H9 (cell line): ENCODE results near the gene RITA1. TPM values are rescaled to one million over a fixed set of nuclear protein-coding genes. Genes with fewer than 3 reads are reported as not detected.

Experiments used
- DNase-seq: peaks from one replicate; pipeline ENCODE4 v3.0.0-alpha.2; 2017
- H2AFZ ChIP-seq: one replicate; pipeline ENCODE4 v1.6.1; 2013; ENCODE audit warnings: mild to moderate bottlenecking, low read length, control low read depth, moderate library complexity
- H2AK5ac ChIP-seq: 2 replicates; pipeline ENCODE4 v1.6.1; 2013; ENCODE audit warnings: low read length, control low read depth, mixed read lengths; ENCODE audit not compliant: insufficient read length
- H2BK120ac ChIP-seq: one replicate; pipeline ENCODE4 v1.6.1; 2013; ENCODE audit warnings: low read depth, mild to moderate bottlenecking, low read length, control low read depth, inconsistent platforms; ENCODE audit not compliant: poor library complexity, severe bottlenecking
- H2BK12ac ChIP-seq: 2 replicates; pipeline ENCODE4 v1.6.1; 2013; ENCODE audit warnings: low read length, control low read depth, mixed read lengths, low read depth; ENCODE audit not compliant: insufficient read length
- H2BK15ac ChIP-seq: 2 replicates; pipeline ENCODE4 v1.6.1; 2013; ENCODE audit warnings: low read depth, low read length, control low read depth
- H2BK20ac ChIP-seq: one replicate; pipeline ENCODE4 v1.6.1; 2013; ENCODE audit warnings: low read depth, mild to moderate bottlenecking, low read length, control low read depth, inconsistent platforms; ENCODE audit not compliant: poor library complexity, severe bottlenecking
- H2BK5ac ChIP-seq: 2 replicates; pipeline ENCODE4 v1.6.1; 2013; ENCODE audit warnings: low read length, control low read depth, mixed read lengths; ENCODE audit not compliant: insufficient read length
- H3K14ac ChIP-seq: 2 replicates; pipeline ENCODE4 v1.6.1; 2013; ENCODE audit warnings: low read length, control low read depth; ENCODE audit not compliant: insufficient read depth
- H3K18ac ChIP-seq: 2 replicates; pipeline ENCODE4 v1.6.1; 2013; ENCODE audit warnings: low read depth, mild to moderate bottlenecking, mixed read lengths, low read length, control low read depth; ENCODE audit not compliant: insufficient read length
- H3K23ac ChIP-seq: 2 replicates; pipeline ENCODE4 v1.6.1; 2013; ENCODE audit warnings: low read length, control low read depth, mixed read lengths, low read depth; ENCODE audit not compliant: insufficient read length
- H3K23me2 ChIP-seq: 2 replicates; pipeline ENCODE4 v1.6.1; 2013; ENCODE audit warnings: low read depth, mild to moderate bottlenecking, mixed read lengths, low read length, control low read depth; ENCODE audit not compliant: insufficient read length, poor library complexity, severe bottlenecking
- H3K27ac ChIP-seq: 2 replicates; pipeline ENCODE4 v1.5.1; 2013; ENCODE audit warnings: low read length, control low read depth, mixed read lengths, low read depth; ENCODE audit not compliant: insufficient read length
- H3K27me3 ChIP-seq: 2 replicates; pipeline ENCODE4 v1.6.1; 2013; ENCODE audit warnings: low read length, control low read depth, inconsistent platforms; ENCODE audit not compliant: insufficient read depth
- H3K4ac ChIP-seq: 2 replicates; pipeline ENCODE4 v1.6.1; 2013; ENCODE audit warnings: low read depth, mild to moderate bottlenecking, control low read depth, inconsistent platforms, low read length, moderate library complexity
- H3K4me1 ChIP-seq: 2 replicates; pipeline ENCODE4 v1.6.1; 2013; ENCODE audit warnings: low read length, control low read depth, inconsistent platforms; ENCODE audit not compliant: insufficient read depth
- H3K4me2 ChIP-seq: 2 replicates; pipeline ENCODE4 v1.6.1; 2013; ENCODE audit warnings: low read length, control low read depth, mixed read lengths; ENCODE audit not compliant: insufficient read length, insufficient read depth
- H3K56ac ChIP-seq: 2 replicates; pipeline ENCODE4 v1.6.1; 2013; ENCODE audit warnings: low read depth, mild to moderate bottlenecking, mixed read lengths, low read length, control low read depth; ENCODE audit not compliant: insufficient read length
- H3K79me1 ChIP-seq: 2 replicates; pipeline ENCODE4 v1.6.1; 2013; ENCODE audit warnings: low read depth, mild to moderate bottlenecking, moderate library complexity, low read length, control low read depth, inconsistent platforms; ENCODE audit not compliant: insufficient read depth, poor library complexity, severe bottlenecking
- H3K79me2 ChIP-seq: 2 replicates; pipeline ENCODE4 v1.6.1; 2013; ENCODE audit warnings: low read length, control low read depth, inconsistent platforms; ENCODE audit not compliant: insufficient read depth
- H3K9ac ChIP-seq: 2 replicates; pipeline ENCODE4 v1.6.1; 2013; ENCODE audit warnings: low read length, control low read depth, mixed read lengths; ENCODE audit not compliant: insufficient read length; ENCODE audit errors: extremely low read depth
- H3K9me3 ChIP-seq: one replicate; pipeline ENCODE4 v1.6.1; 2013; ENCODE audit warnings: low read depth, low read length, inconsistent platforms; ENCODE audit not compliant: control insufficient read depth
- H3T11ph ChIP-seq: one replicate; pipeline ENCODE4 v1.6.1; 2013; ENCODE audit warnings: mild to moderate bottlenecking, low read length, control low read depth, inconsistent platforms
- H4K20me1 ChIP-seq: one replicate; pipeline ENCODE4 v1.6.1; 2013; ENCODE audit not compliant: control insufficient read depth, insufficient read length, insufficient read depth
- H4K5ac ChIP-seq: 2 replicates; pipeline ENCODE4 v1.6.1; 2013; ENCODE audit warnings: low read depth, mild to moderate bottlenecking, mixed read lengths, low read length, control low read depth; ENCODE audit not compliant: insufficient read length
- H4K8ac ChIP-seq: replicated peaks from 2 replicates; pipeline ENCODE4 v1.6.1; 2013; ENCODE audit warnings: low read length, control low read depth, mixed read lengths, low read depth; ENCODE audit not compliant: insufficient read length
- H4K91ac ChIP-seq: 2 replicates; pipeline ENCODE4 v1.6.1; 2013; ENCODE audit warnings: low read depth, mild to moderate bottlenecking, moderate library complexity, mixed read lengths, low read length, control low read depth; ENCODE audit not compliant: insufficient read length
- H3K27ac Mint-ChIP-seq, 3 experiments: 2 replicates in 2 of 3; 3 replicates in 1 of 3; pipeline ENCODE4 v1.8.0; 2020 to 2021; ENCODE audit warnings: mixed read lengths in 3 of 3, mild to moderate bottlenecking in 1 of 3, moderate library complexity in 1 of 3
- H3K27me3 Mint-ChIP-seq: 2 replicates; pipeline ENCODE4 v1.8.0; 2021; ENCODE audit warnings: low read depth, mild to moderate bottlenecking, moderate library complexity, mixed read lengths
- H3K36me3 Mint-ChIP-seq, 3 experiments: 2 replicates in 2 of 3; 3 replicates in 1 of 3; pipeline ENCODE4 v1.8.0; 2020 to 2021; ENCODE audit warnings: low read depth in 3 of 3, mixed read lengths in 3 of 3; ENCODE audit not compliant: insufficient read depth in 1 of 3
- H3K4me1 Mint-ChIP-seq, 2 experiments: 2 replicates each; pipeline ENCODE4 v1.8.0; 2020; ENCODE audit warnings: mixed read lengths in 2 of 2
- H3K4me3 Mint-ChIP-seq, 2 experiments: 2 replicates in 1 of 2; 3 replicates in 1 of 2; pipeline ENCODE4 v1.8.0; 2020 to 2021; ENCODE audit warnings: mild to moderate bottlenecking in 2 of 2, mixed read lengths in 2 of 2, moderate library complexity in 1 of 2
- H3K9me3 Mint-ChIP-seq, 2 experiments: 2 replicates in 1 of 2; 3 replicates in 1 of 2; pipeline ENCODE4 v1.8.0; 2020; ENCODE audit warnings: mild to moderate bottlenecking in 2 of 2, mixed read lengths in 2 of 2, moderate library complexity in 1 of 2
- WGBS: extraction: QIAGEN DNeasy Blood & Tissue Kit; methylation state at CpG from one replicate; pipeline ENCODE4 v1.1.7; 2013; ENCODE audit warnings: missing lambda C conversion rate, low lambda C conversion rate, mixed read lengths; ENCODE audit not compliant: insufficient read length; ENCODE audit errors: extremely low coverage; 5-methylcytosine and 5-hydroxymethylcytosine counted together
- total RNA-seq: library from RNA; stranded (reverse); gene quantifications from 2 replicates; pipeline ENCODE4 v1.2.1, GENCODE V29; 2021
- TF ChIP-seq, protein P1 (sequence below): fragments of 200-600 bp; sonication (generic); conservative IDR thresholded peaks from 3 replicates; pipeline ENCODE4 v1.8.0; 2021; ENCODE audit warnings: antibody characterized with exemption, mild to moderate bottlenecking

Gene RITA1
- total RNA-seq, 1 experiment from 2014 or later = 26.1 TPM

DNA sequence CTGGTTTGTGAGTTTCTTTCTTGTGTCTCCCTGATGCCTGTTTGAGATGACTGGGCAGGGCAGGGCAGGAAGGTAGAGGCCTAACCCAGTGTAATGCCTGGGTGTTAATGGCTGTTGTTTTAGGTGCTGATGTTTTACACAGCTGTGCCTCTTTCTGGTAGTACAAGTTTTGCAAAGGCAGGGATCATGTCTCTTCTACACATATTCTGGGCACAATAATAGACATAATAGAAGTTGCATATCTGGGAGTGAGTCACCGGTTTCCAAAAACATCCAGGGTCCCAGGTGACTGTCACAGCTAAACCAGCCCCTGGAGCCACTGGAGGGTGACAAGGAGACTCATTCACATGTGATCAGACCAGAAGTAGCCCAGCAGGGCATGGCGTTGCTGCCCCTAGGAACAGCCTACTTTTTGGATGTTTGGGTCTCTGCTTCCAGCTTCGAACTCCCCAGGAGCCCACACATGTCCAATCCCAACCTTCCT is 53.8 kb downstream of the RITA1 start:
- Histone ChIP-seq H3K4me1 (no peaks in the 10 kb centered on the region), H3K4ac (no peak overlapping the region), H2BK15ac (no peak overlapping the region), H2BK20ac (no peak overlapping the region), H3K27ac (no peak overlapping the region), H3K18ac (no peak overlapping the region), H3K79me1 (no peaks in the 10 kb centered on the region), H2BK120ac (no peak overlapping the region), H4K8ac (no peak overlapping the region), H2BK5ac (no peak overlapping the region), H3T11ph (no peak overlapping the region), H4K91ac (no peak overlapping the region), H3K9ac (no peak overlapping the region), H2AFZ (no peak overlapping the region), H2AK5ac (no peak overlapping the region), H3K27me3 (no peaks in the 10 kb centered on the region), H3K23me2 (no peaks in the 10 kb centered on the region), H4K20me1 (no peaks in the 10 kb centered on the region), H2BK12ac (no peak overlapping the region), H3K4me2 (no peak overlapping the region), H3K9me3 (no peaks in the 10 kb centered on the region), H4K5ac (no peak overlapping the region), H3K56ac (no peak overlapping the region), H3K79me2 (no peaks in the 10 kb centered on the region), H3K23ac (no peak overlapping the region), H3K14ac (no peak overlapping the region)
- WGBS = no CpG with 5 or more reads among the region's 3 CpGs
- peaks cover 11 to 19% (median 14%) of the 10 kb centered on the region in 3 experiments; a peak in 6 of 7 replicates for H3K36me3 Mint-ChIP-seq
- no peak for DNase-seq
- H3K27ac Mint-ChIP-seq = peak overlapping the region in 1 of 3 experiments; percentile 25; a peak in 1 of 7 replicates
- H3K4me1 Mint-ChIP-seq = peaks cover 17 to 19% of the 10 kb centered on the region in 2 experiments
- H3K27me3 Mint-ChIP-seq = no peaks in the 10 kb centered on the region; the same call in 1 of the 2 replicates
- TF ChIP-seq, protein P1, sequence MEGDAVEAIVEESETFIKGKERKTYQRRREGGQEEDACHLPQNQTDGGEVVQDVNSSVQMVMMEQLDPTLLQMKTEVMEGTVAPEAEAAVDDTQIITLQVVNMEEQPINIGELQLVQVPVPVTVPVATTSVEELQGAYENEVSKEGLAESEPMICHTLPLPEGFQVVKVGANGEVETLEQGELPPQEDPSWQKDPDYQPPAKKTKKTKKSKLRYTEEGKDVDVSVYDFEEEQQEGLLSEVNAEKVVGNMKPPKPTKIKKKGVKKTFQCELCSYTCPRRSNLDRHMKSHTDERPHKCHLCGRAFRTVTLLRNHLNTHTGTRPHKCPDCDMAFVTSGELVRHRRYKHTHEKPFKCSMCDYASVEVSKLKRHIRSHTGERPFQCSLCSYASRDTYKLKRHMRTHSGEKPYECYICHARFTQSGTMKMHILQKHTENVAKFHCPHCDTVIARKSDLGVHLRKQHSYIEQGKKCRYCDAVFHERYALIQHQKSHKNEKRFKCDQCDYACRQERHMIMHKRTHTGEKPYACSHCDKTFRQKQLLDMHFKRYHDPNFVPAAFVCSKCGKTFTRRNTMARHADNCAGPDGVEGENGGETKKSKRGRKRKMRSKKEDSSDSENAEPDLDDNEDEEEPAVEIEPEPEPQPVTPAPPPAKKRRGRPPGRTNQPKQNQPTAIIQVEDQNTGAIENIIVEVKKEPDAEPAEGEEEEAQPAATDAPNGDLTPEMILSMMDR = no peak
- no peaks in the 10 kb centered on the region for H3K9me3 Mint-ChIP-seq
- no peak overlapping the region for H3K4me3 Mint-ChIP-seq
